NCI-H526 treated with DMSO at 0.1 percent for 48 hours (cell line): ENCODE measurements around the gene CDK5RAP1.
"Not testable (repeated sequence)": the region's sequence is repeated elsewhere in the genome, so short reads cannot be mapped to it uniquely, and the experiment has no call there.

Source experiments
- DNase-seq: peaks from one replicate; lab custom pipeline; 2025; lab: John Stamatoyannopoulos, UW

Gene CDK5RAP1, protein sequence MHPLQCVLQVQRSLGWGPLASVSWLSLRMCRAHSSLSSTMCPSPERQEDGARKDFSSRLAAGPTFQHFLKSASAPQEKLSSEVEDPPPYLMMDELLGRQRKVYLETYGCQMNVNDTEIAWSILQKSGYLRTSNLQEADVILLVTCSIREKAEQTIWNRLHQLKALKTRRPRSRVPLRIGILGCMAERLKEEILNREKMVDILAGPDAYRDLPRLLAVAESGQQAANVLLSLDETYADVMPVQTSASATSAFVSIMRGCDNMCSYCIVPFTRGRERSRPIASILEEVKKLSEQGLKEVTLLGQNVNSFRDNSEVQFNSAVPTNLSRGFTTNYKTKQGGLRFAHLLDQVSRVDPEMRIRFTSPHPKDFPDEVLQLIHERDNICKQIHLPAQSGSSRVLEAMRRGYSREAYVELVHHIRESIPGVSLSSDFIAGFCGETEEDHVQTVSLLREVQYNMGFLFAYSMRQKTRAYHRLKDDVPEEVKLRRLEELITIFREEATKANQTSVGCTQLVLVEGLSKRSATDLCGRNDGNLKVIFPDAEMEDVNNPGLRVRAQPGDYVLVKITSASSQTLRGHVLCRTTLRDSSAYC

DNA sequence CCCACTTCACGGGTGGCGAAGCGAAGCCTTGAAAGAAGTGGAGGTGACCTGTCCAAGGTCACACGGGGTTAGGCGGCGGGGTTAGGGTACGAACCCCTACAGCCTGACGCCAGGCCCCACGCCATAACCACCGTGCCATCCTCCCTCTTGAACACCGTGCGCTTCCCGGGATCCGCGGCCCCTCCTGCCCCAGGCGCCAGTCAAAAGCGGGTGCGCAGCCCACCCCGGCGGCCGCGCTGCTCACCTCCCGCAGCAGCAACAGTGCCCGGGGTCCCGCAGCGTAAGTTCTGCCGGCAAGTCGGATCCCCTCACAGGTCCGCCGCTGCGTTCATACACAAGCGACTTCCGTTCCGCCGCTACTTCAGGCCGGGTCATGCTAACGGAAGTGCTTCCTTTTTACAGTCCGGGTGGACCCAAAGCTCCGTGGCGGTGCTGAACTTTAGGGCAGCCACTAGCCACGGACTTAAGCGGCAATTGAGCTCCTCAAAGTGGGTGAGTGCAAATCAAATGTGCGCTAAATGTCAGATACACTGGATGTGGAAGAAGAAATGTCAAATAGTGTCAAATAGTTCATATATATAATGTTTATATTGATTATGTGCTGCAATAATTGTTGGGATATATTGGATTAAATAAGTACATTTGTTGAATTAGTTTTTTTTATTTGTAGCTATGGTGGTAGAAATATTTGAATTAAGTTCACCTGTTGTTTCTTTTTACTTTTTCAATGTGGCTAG, at the start of gene CDK5RAP1:
TSS of gene CDK5RAP1 (minus strand) at position 336 of the 737 bp plus-strand sequence. CDS start 4,455 bp downstream, outside the sequence.
- peak; percentile 89 for DNase-seq

DNA sequence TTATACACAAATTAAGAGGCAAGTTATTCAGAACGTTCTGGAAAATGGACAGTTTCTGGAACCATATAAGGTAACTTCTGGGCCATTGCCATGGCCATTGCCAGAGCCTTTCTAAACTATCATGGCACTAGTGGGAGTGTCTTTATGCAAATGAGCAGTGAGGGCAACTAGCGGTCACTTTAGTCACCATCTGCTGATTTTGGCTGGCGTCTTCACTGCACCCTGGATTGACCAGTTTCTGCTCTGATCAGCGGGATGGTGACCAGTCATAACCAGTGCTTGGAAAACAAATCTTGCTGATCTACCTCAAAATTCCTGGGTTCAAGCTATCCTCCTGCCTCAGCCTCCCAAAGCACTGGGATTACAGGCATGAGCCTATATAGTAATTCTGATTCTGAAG, 49.5 kb upstream of the CDK5RAP1 start:
- no peak for DNase-seq

DNA sequence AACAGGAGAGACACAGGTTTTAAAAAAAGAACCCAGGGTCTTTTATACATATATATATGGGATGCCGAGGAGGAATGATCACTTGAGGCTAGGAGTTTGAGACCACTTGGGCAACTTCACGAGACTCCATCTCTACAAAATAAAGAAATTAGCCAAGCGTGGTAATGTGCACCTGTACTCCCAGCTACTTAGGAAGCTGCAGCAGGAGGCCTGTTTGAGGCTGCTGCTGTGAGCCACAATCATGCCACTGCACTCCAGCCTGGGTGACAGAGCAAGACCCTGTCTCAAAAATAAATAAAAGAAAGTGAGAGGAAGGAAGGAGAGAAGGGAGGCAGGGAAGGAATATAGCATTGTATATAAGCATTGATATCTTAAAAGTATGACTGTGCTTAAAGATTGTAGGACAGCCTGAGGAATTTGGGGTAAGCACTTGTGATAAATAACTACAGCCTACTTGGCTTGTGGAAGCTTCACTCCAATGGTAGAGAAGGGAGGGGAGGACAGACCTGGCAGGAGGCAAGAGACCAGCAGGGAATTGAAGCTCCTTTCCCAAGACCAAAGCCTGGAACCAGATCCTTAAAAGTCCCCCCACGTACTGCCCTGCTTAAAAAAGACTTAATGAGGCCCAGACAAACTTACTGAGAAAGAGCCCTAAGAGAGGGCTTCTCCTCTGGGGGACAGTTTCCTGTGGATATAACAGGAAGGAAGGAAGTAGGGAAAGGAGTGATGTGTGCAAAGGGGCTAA, 44.7 kb upstream of the CDK5RAP1 start:
- DNase-seq, result no peak

DNA sequence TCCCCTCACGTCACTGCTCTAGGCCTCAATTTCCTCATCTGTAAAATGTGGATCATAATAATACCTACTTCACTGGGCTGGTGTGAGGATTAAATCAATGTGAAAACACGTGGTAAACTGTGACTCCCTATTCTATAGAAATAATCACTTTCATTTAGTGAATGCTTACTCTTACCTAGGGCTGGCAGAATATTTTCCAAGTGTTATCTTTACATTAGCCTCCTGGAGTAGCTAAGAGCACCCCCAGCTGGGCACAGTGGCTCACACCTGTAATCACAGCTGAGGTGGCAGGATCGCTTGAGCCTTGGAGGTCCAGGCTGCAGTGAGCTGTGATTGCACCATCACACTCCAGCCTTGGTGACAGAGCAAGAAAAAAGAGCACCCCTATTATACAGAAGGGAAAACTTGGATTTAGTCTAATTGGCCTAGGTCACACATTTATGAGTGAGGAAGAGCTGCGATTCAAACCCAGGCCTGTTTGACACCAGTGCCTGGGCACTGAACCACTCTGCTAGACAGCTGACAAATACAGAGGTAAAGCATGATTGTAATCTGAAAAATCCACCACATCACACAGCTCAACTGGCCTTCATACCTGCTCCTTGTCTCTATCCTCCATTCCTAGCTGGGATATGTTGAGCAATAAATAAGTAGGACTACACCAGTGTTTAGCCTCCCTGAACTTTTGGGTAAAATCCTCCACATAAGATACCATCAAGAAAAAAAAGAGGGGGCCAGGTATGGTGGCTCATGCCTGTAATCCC, 43.7 kb upstream of the CDK5RAP1 start:
- no peak for DNase-seq

DNA sequence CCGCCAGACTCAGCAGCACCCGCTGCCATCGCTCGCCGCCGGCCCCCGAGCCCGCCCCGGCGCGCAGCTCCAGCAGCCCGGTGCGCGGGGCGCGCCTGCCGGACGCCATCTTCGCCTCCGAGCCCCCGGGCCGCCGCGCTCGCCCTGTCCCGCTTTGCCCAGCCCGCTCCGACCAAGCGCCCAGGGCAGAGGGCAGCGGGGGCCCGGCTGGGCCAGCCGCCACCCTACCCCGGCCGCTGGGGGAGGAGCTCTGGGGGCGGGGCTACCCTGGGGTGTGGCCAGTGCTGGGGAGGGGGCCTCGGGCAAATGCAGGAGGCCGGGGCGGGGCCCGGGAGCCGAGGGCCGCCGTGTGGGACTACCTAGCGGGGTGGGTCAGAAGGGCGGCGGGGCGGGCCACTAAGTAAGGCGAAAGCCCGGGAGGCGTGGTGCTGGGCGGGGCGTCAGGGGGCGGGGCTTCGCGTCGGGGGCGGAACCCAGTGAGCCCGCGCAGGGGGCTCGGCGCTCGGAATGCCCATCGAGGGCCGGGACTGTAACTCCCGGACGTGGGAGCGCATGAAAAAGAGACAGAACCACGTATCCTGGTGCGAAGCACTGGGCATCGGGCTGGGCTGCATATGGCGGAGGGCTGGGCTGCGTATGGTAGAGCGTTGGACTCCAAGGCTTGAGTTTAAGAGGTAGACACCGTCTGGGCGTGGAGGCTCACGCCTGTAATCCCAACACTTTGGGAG, 42.4 kb upstream of the CDK5RAP1 start, which contains the start of gene SNTA1:
TSS of gene SNTA1 (minus strand) at position 252 of the 728 bp plus-strand sequence. CDS start at position 109, 143 bp downstream.
- peak; percentile 83 for DNase-seq

DNA sequence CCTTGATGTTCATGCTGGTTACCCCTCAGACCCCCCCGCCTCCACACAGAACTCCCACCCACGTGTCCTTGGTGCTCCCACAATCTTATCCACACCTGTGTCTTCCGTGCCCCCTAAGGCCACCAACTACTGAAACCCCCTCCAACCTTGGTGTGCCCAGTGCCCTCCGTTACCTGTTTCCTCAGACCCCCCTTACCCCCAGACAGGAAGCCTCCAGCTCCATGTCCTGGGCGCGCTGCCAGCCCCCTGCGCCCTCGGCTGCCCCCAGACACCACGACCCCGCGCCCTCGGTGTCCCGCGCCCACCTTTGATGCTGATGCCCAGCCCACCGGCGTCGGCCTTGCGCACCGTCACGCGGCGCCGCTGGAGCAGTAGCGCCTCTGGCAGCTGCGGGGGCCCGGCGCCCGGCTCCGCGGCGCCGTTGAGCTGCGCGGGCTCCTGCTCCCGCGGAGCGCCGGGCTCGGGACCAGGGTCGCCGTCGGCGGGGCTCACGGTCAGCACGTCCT, 41.7 kb upstream of the CDK5RAP1 start:
- no peak for DNase-seq

DNA sequence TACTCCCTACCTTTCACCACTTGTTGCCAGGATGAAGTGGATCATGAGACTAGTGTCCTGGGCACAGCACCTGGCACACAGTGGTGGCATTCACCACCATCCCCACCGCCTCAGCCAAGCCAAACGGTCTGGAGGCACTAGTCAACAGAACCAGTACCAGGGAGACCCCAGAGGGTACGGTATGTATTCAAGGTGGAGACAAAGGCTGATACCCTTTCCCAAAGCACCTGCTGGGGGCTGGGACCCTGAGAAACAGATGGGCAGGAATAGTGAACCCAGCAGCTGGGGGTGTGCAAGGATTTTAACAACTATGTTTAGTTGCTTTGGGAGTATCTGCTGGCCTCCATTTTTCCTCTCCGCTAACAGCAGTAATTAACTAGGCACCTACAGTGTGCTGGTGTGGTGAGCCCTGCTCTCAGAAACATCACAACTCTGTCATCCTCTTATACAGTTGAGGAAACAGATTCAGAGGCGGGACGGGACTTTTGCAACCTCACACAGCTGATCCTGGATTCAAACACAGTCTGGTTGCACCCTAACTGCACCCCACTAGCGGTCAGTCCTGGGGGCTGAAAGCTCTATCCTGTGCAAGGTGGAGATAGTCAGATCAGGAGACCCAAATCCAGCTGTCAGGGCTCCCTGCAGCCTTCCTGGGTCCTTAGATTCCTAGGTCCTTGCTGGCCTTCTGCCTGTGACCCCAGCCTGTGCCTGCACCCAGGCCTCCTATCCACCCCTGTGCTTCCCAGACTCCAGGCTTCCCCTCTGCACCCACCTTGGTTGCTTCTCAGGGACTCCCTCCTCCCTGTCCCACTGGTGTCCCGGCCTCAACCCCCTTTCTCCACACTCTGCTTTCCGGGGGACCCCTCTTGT, 41.1 kb upstream of the CDK5RAP1 start:
- DNase-seq, result no peak

DNA sequence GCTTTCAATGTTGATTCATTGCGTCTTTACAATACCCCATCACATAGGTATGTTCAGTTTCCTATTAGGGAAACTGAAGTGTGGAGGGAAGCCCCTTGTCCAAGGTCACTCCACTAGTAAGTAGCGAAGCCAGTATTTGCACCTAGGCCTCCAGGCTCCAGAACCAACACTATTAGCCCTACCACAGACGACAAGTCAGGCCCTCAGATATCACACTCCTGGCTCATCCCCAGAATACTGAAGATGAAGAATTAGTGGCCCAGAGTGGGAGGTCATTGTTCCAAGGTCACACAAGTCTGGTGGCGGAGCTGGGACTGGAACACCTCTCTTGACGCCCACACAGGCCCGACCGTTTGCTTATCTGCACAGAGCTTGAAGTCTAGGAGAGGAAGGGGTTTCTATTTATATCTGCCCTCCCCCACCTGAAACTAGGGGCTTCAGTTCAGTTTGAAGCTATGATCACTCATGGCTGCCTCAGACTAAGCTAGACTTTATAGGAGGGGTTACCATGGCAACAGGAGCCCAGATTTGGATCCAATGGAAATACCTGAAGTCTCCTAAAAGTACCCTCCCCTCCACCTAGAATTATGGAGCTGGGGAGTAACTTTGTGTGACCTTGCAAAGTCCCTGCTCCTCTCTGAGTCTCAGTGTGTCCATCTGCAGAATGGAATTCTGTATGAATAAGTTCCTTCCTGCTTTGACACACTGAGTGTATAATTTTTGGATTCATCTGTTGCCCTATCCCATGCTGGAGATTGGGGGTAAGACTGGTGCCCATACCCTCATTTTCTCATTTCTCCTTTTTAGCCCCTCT, 40.0 kb upstream of the CDK5RAP1 start:
- no peak for DNase-seq

DNA sequence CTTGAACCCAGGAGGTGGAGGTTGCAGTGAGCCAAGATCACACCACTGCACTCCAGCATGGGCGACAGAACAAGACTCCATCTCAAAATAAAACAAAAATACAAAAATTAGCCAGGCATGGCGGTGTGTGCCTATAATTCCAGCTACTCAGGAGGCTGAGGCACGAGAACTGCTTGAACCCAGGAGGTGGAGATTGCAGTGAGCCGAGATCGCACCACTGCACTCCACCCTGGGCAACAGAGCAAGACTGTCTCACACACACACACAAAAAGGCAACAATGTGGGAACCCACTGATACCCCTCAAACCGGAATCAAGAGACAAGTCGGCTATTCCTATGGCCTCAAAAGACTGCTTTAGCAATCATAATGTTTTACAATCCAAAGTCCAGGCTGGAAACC, 39.2 kb upstream of the CDK5RAP1 start:
- not testable (repeated sequence) for DNase-seq

DNA sequence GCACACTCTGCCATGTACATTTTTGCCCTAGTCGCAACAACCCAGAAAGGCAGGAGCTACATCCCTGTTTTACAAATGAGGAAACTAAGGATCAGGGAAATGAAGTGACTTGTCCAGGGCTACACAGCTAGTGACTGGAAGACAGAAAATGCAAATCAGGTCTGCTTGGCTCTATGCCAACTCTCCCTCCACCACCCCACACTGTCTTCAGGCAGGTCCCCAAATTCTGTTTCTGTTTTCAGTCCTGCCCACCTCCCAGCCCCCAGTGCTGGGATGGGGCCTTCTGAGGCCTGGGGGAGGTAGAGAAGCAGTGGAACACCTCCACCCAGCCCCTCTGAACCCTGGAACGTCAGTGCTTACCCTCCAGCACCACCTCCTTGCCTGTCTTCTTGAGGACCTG, 37.2 kb upstream of the CDK5RAP1 start:
- no peak for DNase-seq

DNA sequence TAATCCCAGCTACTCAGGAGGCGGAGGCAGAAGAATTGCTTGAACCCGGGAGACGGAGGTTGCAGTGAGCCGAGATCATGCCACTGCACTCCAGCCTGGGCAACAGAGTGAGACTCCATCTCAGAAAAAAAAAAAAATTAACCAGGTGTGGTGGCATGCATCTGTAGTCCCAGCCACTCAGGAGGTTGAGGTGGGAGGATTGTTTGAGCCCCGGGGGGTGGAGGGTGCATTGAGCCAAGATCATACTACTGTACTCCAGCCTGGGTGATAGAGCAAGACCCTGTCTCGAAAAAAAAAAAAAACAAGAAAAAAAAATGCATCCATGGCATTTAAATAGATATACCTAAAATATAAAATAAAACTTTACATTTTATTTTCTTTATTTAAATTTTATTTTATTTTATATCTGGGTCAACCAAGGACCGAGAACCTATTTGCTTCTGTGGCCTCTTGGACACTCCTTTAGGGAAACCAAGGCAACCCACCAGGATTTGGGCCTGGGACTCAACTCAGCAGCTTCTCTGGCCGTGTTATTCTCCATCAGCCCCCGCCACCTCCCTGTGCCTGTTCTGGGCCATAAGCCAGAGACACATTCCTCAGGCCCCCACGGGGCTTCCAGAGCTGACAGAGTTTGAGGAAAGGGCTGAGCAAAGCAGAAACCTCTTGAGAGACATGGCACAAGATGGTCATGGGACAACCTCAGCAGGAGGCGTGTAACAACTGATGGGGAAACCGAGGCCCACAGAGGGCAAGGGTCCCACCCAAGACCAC, 36.0 kb upstream of the CDK5RAP1 start:
- no peak for DNase-seq

DNA sequence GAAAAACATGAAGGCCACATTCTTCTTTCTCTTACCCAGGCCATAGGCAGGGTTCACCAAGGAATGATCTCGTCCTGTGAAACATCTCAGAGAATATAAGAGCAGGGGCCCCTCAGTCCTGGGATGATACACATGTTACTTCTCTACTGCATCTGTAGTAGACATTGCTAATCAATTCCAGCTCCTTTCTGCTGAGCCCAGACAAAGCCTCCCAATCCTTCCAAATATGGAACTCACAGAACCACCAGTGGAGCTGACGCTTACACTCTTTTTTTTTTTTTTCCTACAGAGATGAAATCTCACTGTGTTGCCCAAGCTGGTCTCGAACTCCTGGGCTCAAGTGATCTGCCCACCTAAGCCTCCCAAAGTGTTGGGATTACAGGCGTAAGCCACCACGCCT, 33.1 kb upstream of the CDK5RAP1 start:
- no peak for DNase-seq

DNA sequence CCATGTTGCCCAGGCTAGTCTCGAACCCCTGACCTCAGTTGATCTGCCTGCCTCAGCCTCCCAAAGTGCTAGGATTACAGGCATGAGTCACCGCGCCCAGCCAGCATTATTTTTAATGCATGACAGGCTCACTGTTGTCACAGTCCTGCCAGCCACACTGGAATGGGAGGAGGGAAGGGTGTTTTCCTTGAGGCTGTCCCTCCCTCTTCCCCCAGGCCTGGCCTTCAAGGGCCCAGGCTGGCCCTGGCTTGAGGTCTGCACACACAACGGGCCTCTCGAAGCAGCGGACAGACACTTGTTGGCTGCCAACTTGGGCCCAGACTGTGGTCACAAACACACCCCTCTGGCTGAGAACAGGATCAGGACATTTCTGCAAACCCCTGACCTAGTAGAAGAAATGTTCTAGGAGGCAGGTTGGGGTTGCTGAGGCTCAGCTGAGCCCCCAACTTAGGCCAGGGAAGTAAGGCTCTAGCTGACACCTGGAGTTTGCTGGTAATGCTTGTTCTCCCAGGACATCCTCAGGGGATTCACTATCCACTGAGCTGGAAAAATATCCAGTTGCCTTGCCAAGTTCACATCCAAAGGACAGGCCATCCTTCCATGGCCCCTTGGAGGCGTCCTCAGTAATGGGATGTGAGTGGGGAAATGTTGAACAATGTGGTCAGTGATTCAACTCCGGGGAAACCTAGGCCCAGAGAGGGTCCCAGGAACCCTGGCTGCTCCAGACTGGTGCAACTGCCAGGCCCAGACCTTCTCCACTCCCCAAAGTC, 32.3 kb upstream of the CDK5RAP1 start:
- DNase-seq, result no peak

DNA sequence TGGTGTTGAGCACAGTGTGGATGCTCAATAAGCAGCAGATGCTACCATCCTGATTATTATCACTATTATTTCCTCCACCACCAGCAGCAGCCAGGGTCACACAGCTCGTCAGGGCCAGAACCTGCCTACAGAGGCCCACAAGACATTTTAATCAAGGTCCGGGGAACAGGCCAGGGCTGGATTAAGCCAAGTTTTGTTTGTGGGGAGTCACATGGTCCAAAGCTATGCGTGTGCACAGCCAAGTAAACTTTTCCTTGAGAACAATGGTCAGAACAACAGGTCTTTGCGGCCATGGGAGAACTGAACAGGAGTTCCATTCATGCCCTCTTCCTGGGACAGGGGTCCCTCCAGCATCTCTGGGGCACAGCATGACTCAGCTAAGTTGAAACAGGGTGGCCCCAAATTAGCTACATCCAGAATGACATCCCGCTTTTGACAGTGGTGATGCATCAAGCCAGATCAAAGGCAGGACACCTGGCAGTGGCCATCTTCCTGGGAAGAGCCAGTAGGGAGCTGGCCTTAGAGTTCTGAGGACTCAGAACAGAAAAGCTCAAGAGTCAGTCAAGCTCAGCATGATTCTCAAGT, 30.6 kb upstream of the CDK5RAP1 start:
- no peak for DNase-seq

DNA sequence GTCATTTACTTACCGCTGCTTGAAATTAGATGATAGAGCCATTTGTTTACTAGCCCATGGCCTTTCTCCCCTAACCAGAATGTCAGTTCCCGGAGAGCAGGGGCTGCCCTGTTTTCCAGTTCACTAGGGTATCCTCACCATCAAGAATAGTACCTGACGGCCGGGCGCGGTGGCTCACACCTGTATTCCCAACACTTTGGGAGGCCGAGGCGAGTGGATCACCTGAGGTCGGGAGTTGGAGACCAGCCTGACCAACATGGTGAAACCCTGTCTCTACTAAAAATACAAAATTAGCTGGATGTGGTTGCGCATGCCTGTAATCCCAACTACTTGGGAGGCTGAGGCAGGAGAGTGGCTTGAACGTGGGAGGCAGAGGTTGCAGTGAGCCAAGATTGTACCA, 22.6 kb upstream of the CDK5RAP1 start:
- not testable (repeated sequence) for DNase-seq

DNA sequence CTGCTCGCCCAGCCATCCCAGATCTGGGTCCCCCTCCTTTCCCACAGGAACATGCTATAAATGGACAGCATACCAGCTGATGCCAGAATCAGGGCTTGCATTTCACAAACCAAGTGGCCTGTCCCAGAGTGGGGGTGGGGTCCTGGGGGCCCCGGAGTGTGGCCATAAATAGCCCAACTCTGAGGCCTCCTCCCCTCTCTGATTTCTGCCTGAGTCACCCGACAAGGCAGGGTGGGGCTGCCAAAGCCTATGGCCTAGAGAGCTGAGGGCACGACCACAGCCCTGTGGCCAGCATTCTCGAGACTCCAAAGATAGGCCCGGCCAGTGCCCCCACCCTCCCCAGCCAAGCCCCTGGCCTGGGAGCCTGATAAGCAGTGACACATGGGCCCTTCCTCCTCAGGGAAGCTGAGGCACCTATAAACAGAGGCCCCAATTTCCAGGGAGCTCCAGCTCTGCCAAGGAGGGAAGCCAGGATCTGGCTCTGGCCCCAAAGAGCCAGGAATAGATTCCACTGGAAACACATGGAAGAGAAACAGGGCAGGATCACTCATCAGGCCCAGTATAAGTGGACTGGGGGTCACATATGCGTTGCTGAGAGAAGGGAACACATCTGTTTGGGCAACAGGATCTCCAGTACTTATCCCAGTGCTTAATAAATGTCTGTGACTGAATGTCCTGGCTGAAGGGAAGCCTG, 22.0 kb upstream of the CDK5RAP1 start:
- DNase-seq, result no peak
